Stimulated activated CD4-positive, alpha-beta T cell treated with anti-CD3 and anti-CD28 coated beads, TNF-alpha, amount 100 ng/mL, for 4 hours (primary cell): ENCODE measurements around the gene RFX1.

ENCODE experiments used
- DNase-seq, 3 experiments: peaks; one replicate each; pipeline ENCODE4 v3.0.0-alpha.2; 2020; ENCODE audit warnings: low read depth in 3 of 3

RFX1 gene

GRCh38 chr19:13961826-13962698 lies 44.1 kb downstream of the RFX1 start:
- DNase-seq = no peak

- no peak for DNase-seq
These were observed 45.0 kb downstream of the RFX1 start for GRCh38 chr19:13960863-13961784.

- DNase-seq = no peak
These were observed 45.9 kb downstream of the RFX1 start for GRCh38 chr19:13959962-13960862.

GRCh38 chr19:13959141-13959961 lies 46.8 kb downstream of the RFX1 start:
- no peak for DNase-seq

- no peak for DNase-seq
These were observed 48.1 kb downstream of the RFX1 start for GRCh38 chr19:13958043-13958442.

- DNase-seq = no peak
These were observed 49.1 kb downstream of the RFX1 start for GRCh38 chr19:13957051-13957450.

- no peak for DNase-seq
These were observed 49.8 kb downstream of the RFX1 start for GRCh38 chr19:13956365-13956744.

- DNase-seq = no peak
These were observed 50.3 kb downstream of the RFX1 start for GRCh38 chr19:13955662-13956364.

- no peak for DNase-seq
These were observed 51.9 kb downstream of the RFX1 start for GRCh38 chr19:13954185-13954584.

- DNase-seq = no peak
These were observed 53.1 kb downstream of the RFX1 start for GRCh38 chr19:13952931-13953531.

- peak; percentile 91 to 99 (median 99) for DNase-seq
These were observed 53.8 kb downstream of the RFX1 start, which contains the start of gene DCAF15 for GRCh38 chr19:13952154-13952930. Gene DCAF15, plus strand, starts transcription at chr19:13952509. Its CDS starts 4 bp downstream, at chr19:13952513.

- DNase-seq = no peak
These were observed 54.3 kb downstream of the RFX1 start for GRCh38 chr19:13951799-13952153.

GRCh38 chr19:13951043-13951442 lies 55.1 kb downstream of the RFX1 start:
- no peak for DNase-seq

- no peak for DNase-seq
These were observed 59.7 kb downstream of the RFX1 start for GRCh38 chr19:13946414-13946813.

GRCh38 chr19:13942023-13942684 lies 64.0 kb downstream of the RFX1 start:
- DNase-seq = no peak

GRCh38 chr19:13938301-13939064 lies 67.6 kb downstream of the RFX1 start, which contains the start of gene PODNL1:
Gene PODNL1, minus strand, starts transcription at chr19:13938417. Its CDS starts 236 bp downstream, at chr19:13938181.
- DNase-seq = no peak
